NCI-H2227 treated with DMSO at 0.1 percent for 48 hours (cell line): ENCODE measurements around the gene TSPAN11.
"Not testable (repeated sequence)": the region's sequence is repeated elsewhere in the genome, so short reads cannot be mapped to it uniquely, and the experiment has no call there.

Source experiments
- DNase-seq: peaks from one replicate; lab custom pipeline; 2025; lab: John Stamatoyannopoulos, UW

The TSPAN11 gene

GRCh38 chr12:31002999-31003398 lies 76.5 kb downstream of the TSPAN11 start:
- DNase-seq, result no peak

GRCh38 chr12:31003861-31004640 lies 77.5 kb downstream of the TSPAN11 start:
- DNase-seq, result no peak

GRCh38 chr12:31004666-31005065 lies 78.1 kb downstream of the TSPAN11 start:
- DNase-seq, result no peak

GRCh38 chr12:31005256-31005943 lies 78.9 kb downstream of the TSPAN11 start:
- DNase-seq, result no peak

GRCh38 chr12:31005944-31006361 lies 79.4 kb downstream of the TSPAN11 start:
- no peak for DNase-seq

- no peak for DNase-seq
These were observed 80.0 kb downstream of the TSPAN11 start for GRCh38 chr12:31006416-31007152.

GRCh38 chr12:31007153-31007495 lies 80.6 kb downstream of the TSPAN11 start:
- DNase-seq, result no peak

- no peak for DNase-seq
These were observed 81.2 kb downstream of the TSPAN11 start for GRCh38 chr12:31007636-31008175.

GRCh38 chr12:31008241-31008761 lies 81.8 kb downstream of the TSPAN11 start:
- no peak for DNase-seq

GRCh38 chr12:31008961-31009840 lies 82.7 kb downstream of the TSPAN11 start:
- DNase-seq, result no peak

- DNase-seq, result no peak
These were observed 83.4 kb downstream of the TSPAN11 start for GRCh38 chr12:31009976-31010375.

- no peak for DNase-seq
These were observed 84.8 kb downstream of the TSPAN11 start for GRCh38 chr12:31011336-31011735.

GRCh38 chr12:31011746-31012566 lies 85.4 kb downstream of the TSPAN11 start:
- DNase-seq, result no peak

GRCh38 chr12:31012567-31012891 lies 86.0 kb downstream of the TSPAN11 start:
- not testable (repeated sequence) for DNase-seq

GRCh38 chr12:31015215-31015614 lies 88.7 kb downstream of the TSPAN11 start:
- DNase-seq, result no peak

- DNase-seq, result no peak
These were observed 89.5 kb downstream of the TSPAN11 start for GRCh38 chr12:31016057-31016456.

GRCh38 chr12:31017535-31017934 lies 91.0 kb downstream of the TSPAN11 start:
- no peak for DNase-seq

- no peak for DNase-seq
These were observed 91.7 kb downstream of the TSPAN11 start for GRCh38 chr12:31018106-31018789.

GRCh38 chr12:31018790-31019505 lies 92.4 kb downstream of the TSPAN11 start:
- DNase-seq, result no peak
